Parathyroid adenoma (tissue), 2 donors: ENCODE results near the gene HBD.

Source experiments
- H2AFZ ChIP-seq: fragments of 300-600 bp; sonication (generic); one replicate; pipeline ENCODE4 v1.7.0; 2017; ENCODE audit warnings: antibody characterized with exemption, mild to moderate bottlenecking
- H3K27ac ChIP-seq: fragments of 300-600 bp; sonication (generic); one replicate; pipeline ENCODE4 v1.7.0; 2017
- H3K27me3 ChIP-seq: fragments of 300-600 bp; sonication (generic); one replicate; pipeline ENCODE4 v1.7.0; 2017; ENCODE audit warnings: low read length; ENCODE audit not compliant: control insufficient read depth, insufficient read depth
- H3K36me3 ChIP-seq: fragments of 300-600 bp; sonication (generic); one replicate; pipeline ENCODE4 v1.7.0; 2017; ENCODE audit warnings: low read length; ENCODE audit not compliant: control insufficient read depth, insufficient read depth
- H3K4me1 ChIP-seq: fragments of 300-600 bp; sonication (generic); one replicate; pipeline ENCODE4 v1.7.0; 2017; ENCODE audit warnings: control low read depth
- H3K4me2 ChIP-seq: fragments of 300-600 bp; sonication (generic); one replicate; pipeline ENCODE4 v1.7.0; 2017; ENCODE audit warnings: low read length
- H3K4me3 ChIP-seq: fragments of 300-600 bp; sonication (generic); one replicate; pipeline ENCODE4 v1.7.0; 2017; ENCODE audit warnings: low read depth, low read length
- H3K79me2 ChIP-seq: fragments of 300-600 bp; sonication (generic); one replicate; pipeline ENCODE4 v1.7.0; 2017; ENCODE audit warnings: control low read depth
- H3K9ac ChIP-seq: fragments of 300-600 bp; sonication (generic); one replicate; pipeline ENCODE4 v1.7.0; 2017; ENCODE audit warnings: mild to moderate bottlenecking
- H3K9me3 ChIP-seq: fragments of 300-600 bp; sonication (generic); one replicate; pipeline ENCODE4 v1.7.0; 2017; ENCODE audit warnings: low read length; ENCODE audit not compliant: control insufficient read depth
- CTCF ChIP-seq: fragments of 300-600 bp; sonication (generic); IDR thresholded peaks from one replicate; pipeline ENCODE4 v1.7.0; 2017; ENCODE audit warnings: antibody characterized with exemption, mild to moderate bottlenecking
- donor health status: primary hyperparathyroidism.

HBD gene

GRCh38 chr11:5238486-5238885 lies 4.2 kb upstream of the HBD start:
- no peaks in the 10 kb centered on the region for H3K27me3 ChIP-seq
- H3K9ac ChIP-seq, result no peak overlapping the region
- H2AFZ ChIP-seq, result no peak overlapping the region
- no peaks in the 10 kb centered on the region for H3K9me3 ChIP-seq
- H3K4me2 ChIP-seq, result no peak overlapping the region
- H3K4me3 ChIP-seq, result no peak overlapping the region
- H3K36me3 ChIP-seq, result no peaks in the 10 kb centered on the region
- no peak overlapping the region for H3K27ac ChIP-seq
- H3K79me2 ChIP-seq, result no peaks in the 10 kb centered on the region
- no peaks in the 10 kb centered on the region for H3K4me1 ChIP-seq
- TF ChIP-seq CTCF, result no peak

- Histone ChIP-seq H2AFZ (no peak overlapping the region), H3K9ac (no peak overlapping the region), H3K27me3 (no peaks in the 10 kb centered on the region), H3K4me1 (no peaks in the 10 kb centered on the region), H3K36me3 (no peaks in the 10 kb centered on the region), H3K9me3 (no peaks in the 10 kb centered on the region), H3K4me2 (no peak overlapping the region), H3K27ac (no peak overlapping the region), H3K79me2 (no peaks in the 10 kb centered on the region), H3K4me3 (no peak overlapping the region)
- TF ChIP-seq CTCF, result no peak
Observed at GRCh38 chr11:5237420-5237819, 3.1 kb upstream of the HBD start.

- TF ChIP-seq CTCF, result no peak
- Histone ChIP-seq H3K27ac (no peak overlapping the region), H3K4me1 (no peaks in the 10 kb centered on the region), H3K4me3 (no peak overlapping the region), H3K36me3 (no peaks in the 10 kb centered on the region), H3K27me3 (no peaks in the 10 kb centered on the region), H3K79me2 (no peaks in the 10 kb centered on the region), H3K9ac (no peak overlapping the region), H3K4me2 (no peak overlapping the region), H3K9me3 (no peaks in the 10 kb centered on the region), H2AFZ (no peak overlapping the region)
Observed at GRCh38 chr11:5235364-5236095, 1.2 kb upstream of the HBD start.

- H3K4me1 ChIP-seq, result no peaks in the 10 kb centered on the region
- no peak for TF ChIP-seq CTCF
- H3K36me3 ChIP-seq, result no peaks in the 10 kb centered on the region
- H3K9ac ChIP-seq, result no peak overlapping the region
- H3K4me3 ChIP-seq, result no peak overlapping the region
- no peak overlapping the region for H3K27ac ChIP-seq
- no peaks in the 10 kb centered on the region for H3K27me3 ChIP-seq
- H3K4me2 ChIP-seq, result no peak overlapping the region
- H3K9me3 ChIP-seq, result no peaks in the 10 kb centered on the region
- no peaks in the 10 kb centered on the region for H3K79me2 ChIP-seq
- no peak overlapping the region for H2AFZ ChIP-seq
Observed at GRCh38 chr11:5233307-5233706, 976 bp downstream of the HBD start.

GRCh38 chr11:5232821-5233220 lies 1.5 kb downstream of the HBD start:
- H3K27ac ChIP-seq, result no peak overlapping the region
- TF ChIP-seq CTCF, result no peak
- H3K27me3 ChIP-seq, result no peaks in the 10 kb centered on the region
- H3K4me2 ChIP-seq, result no peak overlapping the region
- no peaks in the 10 kb centered on the region for H3K4me1 ChIP-seq
- no peak overlapping the region for H2AFZ ChIP-seq
- no peak overlapping the region for H3K9ac ChIP-seq
- no peaks in the 10 kb centered on the region for H3K79me2 ChIP-seq
- H3K4me3 ChIP-seq, result no peak overlapping the region
- no peaks in the 10 kb centered on the region for H3K9me3 ChIP-seq
- no peaks in the 10 kb centered on the region for H3K36me3 ChIP-seq
